GM19193 (cell line): Measurements from ENCODE around the gene CPED1.

Experiments used
- POLR2A ChIP-seq: IDR thresholded peaks from 4 replicates; pipeline ENCODE4 v1.6.1; 2011; ENCODE audit not compliant: insufficient read depth, insufficient read length; ENCODE audit errors: extremely low read depth

The CPED1 gene

DNA sequence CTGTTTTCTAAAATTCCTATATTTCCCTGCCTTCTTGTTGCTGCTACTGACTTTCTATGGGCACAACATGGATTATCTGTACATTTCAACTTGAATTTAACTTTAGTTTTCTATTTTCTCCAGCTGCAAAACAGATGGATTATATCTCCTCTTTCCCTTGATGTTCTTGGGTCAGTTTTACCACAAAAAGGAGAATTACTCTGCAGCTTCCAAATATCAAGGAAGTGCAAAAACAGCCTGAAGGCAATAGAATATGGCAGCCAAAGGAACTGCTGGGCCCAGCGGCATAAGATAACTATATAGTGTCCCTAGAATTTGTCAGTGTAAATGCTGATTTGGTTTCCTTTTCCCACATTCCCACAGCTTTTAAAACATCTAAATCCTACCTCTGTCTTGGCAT lies 29.1 kb downstream of the CPED1 start:
- no peak for TF ChIP-seq POLR2A

DNA sequence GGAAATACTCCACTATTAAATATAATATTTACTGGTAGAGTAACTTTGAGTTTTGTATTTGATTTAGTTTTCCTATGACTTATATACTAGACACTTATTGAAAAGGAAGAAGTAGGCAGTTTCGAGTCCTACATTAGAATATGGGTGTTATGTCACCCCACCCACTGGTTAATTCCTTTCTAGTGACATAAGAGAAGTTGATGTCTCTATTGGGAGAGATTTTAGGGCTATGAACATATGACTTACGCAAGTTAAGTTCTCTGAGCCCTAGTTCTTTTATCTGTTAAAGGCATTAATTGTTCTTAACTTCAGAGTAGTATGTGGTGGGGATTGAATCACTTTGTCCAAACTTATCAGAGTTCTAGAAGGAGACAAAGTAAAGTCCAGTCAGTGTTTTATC lies 30.5 kb downstream of the CPED1 start:
- no peak for TF ChIP-seq POLR2A

DNA sequence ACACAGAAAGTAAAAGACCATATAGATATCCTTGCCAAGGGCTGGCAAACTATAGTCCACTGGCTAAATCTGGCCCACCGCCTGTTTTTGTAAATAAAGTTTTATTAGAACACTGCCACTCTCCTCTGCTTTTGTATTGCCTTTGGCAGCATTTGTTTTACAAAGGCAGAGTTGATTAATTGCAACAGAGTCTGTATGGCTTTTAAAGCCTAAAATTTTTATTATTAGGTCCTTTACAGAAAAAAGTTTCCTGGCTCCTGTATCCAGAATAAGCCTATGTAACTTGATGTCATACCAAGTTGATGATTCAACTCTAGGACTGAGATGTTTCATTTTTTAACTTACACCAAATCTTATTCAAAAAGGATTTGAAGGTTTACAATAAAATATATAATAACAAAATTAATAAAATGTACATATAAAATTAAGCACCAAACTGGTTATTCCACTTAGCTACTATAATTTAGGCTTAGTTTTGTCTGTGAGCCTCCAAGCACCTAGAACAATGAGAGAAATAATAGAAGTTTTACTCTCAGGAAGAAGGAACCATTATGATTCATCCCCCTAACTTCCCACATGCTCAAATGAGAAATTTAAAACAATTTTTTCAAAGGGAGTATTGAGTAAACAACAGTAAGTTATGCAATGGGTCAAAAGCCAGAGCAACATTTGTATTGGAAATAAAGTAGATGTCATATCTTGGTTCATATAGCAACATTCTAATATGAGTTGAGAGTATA lies 31.9 kb downstream of the CPED1 start:
- TF ChIP-seq POLR2A: no peak

DNA sequence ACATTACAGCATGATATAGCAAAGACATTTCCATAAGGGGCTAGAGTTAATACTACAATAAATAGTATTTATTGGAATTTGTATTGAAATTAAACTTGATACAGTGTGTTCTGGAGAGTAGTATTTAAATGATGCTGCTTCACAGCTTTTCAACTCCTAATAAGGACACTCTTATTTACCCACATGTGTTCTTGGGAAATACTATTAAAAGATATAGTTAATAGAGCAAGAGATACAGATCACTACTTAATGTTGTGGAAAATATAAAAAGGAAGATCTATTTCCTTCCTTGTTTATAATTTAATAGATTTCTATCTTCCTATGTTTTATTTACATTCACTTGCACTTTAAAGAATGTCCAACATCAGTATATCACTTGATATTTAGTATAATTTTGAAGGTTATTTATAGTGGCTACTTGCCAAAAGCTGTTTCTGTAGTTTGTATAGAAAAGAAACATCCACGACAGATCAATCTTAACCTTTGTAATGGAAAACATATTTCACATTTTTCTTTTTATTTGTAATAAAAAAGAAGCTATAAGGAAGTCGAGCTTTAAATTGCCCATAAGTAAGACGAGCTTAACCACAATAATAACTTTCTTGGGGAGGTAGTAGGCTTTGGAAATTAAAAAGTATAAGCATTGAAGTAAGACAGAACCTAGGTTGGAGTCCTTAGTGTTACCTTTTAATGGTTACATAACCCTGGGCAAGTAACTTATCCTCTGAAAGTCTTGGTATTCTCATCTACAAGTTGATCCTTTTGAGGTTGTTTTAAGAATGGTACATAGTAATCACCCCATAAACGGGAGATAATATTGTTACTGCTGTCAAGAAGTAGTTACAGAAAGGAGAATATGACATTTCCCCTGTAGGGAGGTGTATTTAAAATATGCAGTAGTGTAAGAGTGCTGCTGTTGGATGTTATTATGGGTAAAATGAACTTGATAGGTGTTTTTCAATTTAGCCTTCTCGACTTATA lies 32.8 kb downstream of the CPED1 start:
- no peak for TF ChIP-seq POLR2A

DNA sequence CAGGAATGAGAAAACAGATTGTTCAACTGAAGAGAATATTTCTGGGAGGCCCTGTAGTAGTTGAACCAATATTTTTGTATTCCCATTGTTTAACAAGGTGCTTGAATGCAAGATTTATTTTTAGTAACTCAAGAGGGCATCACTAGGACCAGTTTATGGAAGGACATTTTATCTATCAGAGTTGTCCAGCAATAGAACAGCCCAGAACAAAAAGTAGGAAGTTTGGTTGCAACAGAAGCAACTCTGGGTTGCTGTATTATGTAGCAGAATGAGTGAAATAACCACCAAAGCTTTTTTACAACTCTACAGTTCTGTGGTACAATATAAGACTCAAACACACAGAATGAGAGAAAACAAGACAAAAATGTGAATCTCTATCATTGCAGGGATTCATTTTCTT lies 34.7 kb downstream of the CPED1 start:
- TF ChIP-seq POLR2A: no peak

DNA sequence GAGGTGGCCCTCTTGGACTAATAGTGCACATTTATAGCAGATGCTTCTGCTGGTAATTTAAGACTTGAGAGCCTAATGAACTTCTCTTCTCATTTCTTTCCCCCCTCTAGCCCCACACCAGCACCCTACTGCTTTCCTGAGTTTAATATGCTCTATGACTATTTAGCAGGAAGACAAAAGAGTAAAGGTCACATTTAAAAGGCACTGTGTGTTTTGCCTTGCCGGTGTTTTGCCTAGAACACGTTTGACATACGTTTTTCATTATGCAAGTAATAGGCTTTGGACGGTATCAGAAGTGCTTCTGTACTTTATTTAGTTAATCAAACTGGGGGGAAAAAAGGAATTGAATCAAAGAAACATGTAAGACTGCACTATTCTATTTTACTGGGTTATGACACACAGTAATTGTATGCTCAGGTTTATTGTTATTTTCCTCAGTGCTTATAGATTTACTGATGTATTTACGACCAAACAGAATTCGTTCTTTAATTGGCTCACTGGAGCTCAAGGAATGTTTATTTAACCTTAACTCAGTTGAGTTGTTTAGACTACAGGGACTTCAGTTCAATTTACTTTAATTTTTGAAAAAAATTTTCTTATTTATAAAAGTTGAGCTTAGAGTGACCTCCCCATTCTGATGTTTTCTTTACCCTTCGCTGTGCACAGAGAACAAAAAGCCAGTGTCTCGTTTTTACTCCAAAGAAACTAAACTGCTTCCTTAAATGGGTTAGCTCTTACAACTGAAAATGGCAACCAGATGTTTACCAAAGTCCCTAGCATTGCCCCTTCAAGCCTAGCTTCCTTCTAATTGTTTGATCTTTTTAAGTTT lies 35.4 kb downstream of the CPED1 start:
- TF ChIP-seq POLR2A: no peak

DNA sequence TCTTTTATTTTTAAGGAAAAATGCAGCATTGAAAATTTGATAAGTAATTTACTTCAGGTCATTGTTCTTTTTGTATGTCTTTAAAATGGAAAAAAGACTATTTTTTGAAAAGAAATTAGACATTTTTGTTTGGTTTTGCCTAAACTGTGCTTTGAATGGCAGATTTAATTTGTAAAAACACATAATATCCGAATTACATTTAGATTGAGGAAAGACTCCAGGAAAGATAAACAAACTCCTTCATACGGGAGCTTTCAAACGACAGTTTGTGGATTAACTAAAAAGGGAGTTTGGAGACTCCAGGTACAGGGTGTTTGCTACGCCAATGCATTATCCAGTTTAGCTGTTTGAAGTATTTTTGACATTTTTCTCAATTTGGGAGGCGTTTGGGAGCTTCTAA lies 36.1 kb downstream of the CPED1 start:
- TF ChIP-seq POLR2A: no peak

DNA sequence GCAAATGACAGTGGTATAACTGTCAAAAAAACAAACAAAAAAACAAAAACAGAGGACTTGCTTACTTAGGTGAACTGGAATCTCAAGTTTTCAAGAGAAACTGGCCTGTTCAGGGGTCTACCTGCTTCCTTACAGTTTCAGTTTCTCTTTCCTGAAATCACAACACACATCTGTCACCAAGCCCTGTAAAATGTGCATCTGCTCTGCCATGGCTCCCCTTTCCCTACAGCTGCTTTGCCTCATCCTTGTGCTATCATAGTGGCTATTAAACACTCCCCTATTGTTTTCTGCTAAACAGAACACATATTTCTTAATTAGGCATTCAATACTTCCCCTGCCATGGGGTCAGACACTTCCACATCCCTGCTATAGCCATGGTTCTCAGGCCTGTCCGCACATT lies 37.6 kb downstream of the CPED1 start:
- TF ChIP-seq POLR2A: no peak

- TF ChIP-seq POLR2A: no peak
Measured at GRCh38 chr7:121026577-121027111, 38.1 kb downstream of the CPED1 start.

DNA sequence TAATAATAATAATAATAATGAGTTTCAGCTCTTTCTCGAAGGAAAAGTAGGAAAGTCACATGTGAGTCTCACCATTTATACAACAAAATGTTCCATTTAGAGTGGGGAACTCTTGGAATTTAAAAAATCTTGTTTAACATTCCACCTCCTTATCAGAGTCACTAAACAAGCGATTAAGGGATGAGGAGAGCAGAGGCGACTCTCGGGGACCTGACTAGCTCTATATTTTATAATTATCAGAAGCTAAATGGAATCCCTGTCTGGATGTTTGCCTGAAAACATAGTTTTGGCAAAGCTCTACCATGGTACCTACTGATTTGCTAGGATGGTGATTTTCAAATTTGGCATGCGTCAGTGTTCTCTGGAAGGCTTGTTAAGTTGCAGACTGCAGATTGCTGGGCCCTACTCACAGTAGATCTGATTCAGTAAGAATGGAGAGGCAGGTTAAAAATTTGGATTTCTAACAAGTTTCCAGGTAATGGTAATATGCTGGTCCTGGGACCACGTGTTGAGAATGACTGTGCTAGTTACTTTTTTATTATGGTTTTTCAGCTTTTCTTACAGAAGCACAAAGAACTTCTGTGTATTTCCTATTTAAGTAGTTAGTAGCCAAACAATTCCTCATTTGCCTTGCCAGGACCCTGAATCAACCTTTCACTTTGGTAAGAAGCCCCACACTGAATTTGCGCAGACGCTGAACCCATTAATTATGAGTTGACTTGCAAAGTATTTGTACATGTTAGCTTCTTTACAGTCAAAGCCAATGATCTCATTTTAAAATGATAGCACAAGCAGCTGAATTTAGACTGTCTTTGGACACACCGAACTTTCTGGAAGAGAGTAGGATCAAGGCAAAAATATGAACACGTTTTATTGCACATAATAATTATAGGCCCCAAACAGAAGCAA lies 39.5 kb downstream of the CPED1 start:
- no peak for TF ChIP-seq POLR2A

GRCh38 chr7:121029302-121029701 lies 40.8 kb downstream of the CPED1 start:
- TF ChIP-seq POLR2A: no peak

GRCh38 chr7:121030308-121030707 lies 41.8 kb downstream of the CPED1 start:
- no peak for TF ChIP-seq POLR2A

DNA sequence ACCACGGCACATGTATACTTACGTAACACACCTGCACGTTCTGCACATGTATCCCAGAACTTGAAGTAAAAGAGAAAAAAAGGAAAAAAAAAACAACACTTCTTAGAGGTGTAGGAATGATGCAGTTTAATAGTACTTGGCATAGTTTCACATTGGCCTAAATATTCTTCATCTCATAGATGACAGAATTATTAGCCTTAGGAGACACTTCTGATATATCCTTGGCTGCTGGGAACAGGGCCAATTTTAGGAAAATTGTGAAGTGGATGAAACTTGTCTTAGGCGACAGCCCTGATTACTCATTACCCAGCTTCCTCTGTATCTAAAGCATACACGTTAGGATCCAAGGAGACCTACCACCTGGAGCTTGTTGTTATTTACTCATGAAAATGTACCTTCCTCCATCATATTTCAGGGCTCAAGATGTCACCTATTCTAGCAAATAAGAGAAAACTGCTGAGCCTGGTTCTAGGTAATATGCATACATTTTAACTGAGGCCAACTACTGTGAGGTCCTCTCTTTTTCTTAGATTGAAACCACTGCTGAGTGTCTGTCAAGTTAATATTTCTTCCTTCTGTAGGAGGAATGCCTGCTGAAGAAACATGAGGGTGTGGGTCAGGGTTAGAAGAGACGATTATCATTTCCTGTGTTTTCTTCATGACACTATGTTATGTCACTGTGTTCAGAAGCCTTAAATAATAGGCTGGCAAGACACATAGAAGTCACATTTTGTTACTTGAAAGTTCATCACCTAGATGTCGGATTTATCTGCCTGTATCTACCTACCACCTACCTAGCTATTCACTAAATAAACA lies 44.3 kb downstream of the CPED1 start:
- no peak for TF ChIP-seq POLR2A

GRCh38 chr7:121034929-121035328 lies 46.4 kb downstream of the CPED1 start:
- TF ChIP-seq POLR2A: no peak
